PC-9 (cell line): ENCODE results near the gene SHANK1.

ENCODE experiments used
- CTCF ChIP-seq: fragments of 200-600 bp; sonication (generic); conservative IDR thresholded peaks from 2 replicates; pipeline ENCODE4 v1.6.1; 2017; ENCODE audit warnings: mixed run types, antibody characterized with exemption, mild to moderate bottlenecking, moderate library complexity
- EZH2 ChIP-seq: fragments of 200-600 bp; sonication (generic); IDR thresholded peaks from 2 replicates; pipeline ENCODE4 v1.8.0; 2017; ENCODE audit warnings: antibody characterized with exemption, low read depth

DNA sequence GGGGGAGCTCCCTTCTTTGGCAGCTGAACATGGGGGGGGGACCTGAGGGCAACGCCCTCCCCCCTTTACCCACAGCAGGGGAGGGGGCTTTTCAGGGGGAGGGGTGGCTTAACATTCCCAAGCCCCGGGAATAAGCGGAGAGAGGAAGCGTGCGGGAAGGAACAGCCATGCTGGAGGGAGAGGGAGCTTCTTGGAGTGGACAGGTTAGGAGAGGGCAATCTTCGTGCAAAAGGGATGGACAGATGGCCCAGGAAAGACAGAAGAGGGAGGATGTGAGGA lies 59.6 kb downstream of the SHANK1 start:
- TF ChIP-seq CTCF (no peak), EZH2 (no peak)
